Fibroblast of villous mesenchyme (primary cell): ENCODE results near the gene PGK2. TPM values are rescaled to one million over a fixed set of nuclear protein-coding genes. Genes with fewer than 3 reads are reported as not detected.

Experiments used
- DNase-seq: peaks from one replicate; pipeline ENCODE4 v3.0.0-alpha.2; 2010; ENCODE audit warnings: low read depth
- H3K4me3 ChIP-seq: 2 replicates; pipeline ENCODE4 v1.5.1; 2011; ENCODE audit warnings: low read depth, mild to moderate bottlenecking, low read length
- total RNA-seq: library from RNA; depleted of rRNA; stranded (reverse); fragments of >200 nt; gene quantifications from 2 replicates; pipeline ENCODE4 v1.2.3, GENCODE V29; 2012
- TF ChIP-seq, protein P1 (sequence below): IDR thresholded peaks from 2 replicates; pipeline ENCODE4 v1.5.1; 2012; ENCODE audit warnings: low read depth, mild to moderate bottlenecking, low read length; ENCODE audit not compliant: insufficient read depth

PGK2 gene
- not detected in 2 replicates for total RNA-seq

DNA sequence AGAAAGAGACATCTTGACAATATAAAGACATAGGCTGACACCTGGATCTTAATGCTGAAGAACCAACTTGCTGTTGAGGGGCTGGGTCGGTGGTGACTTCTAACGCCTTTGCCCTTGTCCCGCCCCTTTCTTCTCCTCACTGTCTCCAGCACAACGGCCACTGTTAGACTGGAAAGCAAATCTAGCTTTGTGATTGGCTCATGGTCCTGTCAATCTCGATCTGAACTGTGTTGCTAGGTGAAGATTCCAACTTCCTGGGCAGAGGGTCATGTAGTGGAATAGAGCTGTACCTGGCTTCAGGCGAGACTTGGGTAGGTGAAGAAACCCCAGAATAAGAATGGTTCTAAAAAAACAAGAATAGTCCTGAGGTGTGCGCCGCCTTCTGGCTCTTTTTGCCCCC lies at the start of gene PGK2:
Gene PGK2 (minus strand): TSS at position 110 of the 400 bp plus-strand sequence. CDS start 98 bp downstream, at position 12.
- TF ChIP-seq, protein P1, sequence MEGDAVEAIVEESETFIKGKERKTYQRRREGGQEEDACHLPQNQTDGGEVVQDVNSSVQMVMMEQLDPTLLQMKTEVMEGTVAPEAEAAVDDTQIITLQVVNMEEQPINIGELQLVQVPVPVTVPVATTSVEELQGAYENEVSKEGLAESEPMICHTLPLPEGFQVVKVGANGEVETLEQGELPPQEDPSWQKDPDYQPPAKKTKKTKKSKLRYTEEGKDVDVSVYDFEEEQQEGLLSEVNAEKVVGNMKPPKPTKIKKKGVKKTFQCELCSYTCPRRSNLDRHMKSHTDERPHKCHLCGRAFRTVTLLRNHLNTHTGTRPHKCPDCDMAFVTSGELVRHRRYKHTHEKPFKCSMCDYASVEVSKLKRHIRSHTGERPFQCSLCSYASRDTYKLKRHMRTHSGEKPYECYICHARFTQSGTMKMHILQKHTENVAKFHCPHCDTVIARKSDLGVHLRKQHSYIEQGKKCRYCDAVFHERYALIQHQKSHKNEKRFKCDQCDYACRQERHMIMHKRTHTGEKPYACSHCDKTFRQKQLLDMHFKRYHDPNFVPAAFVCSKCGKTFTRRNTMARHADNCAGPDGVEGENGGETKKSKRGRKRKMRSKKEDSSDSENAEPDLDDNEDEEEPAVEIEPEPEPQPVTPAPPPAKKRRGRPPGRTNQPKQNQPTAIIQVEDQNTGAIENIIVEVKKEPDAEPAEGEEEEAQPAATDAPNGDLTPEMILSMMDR, result no peak
- DNase-seq, result no peak

DNA sequence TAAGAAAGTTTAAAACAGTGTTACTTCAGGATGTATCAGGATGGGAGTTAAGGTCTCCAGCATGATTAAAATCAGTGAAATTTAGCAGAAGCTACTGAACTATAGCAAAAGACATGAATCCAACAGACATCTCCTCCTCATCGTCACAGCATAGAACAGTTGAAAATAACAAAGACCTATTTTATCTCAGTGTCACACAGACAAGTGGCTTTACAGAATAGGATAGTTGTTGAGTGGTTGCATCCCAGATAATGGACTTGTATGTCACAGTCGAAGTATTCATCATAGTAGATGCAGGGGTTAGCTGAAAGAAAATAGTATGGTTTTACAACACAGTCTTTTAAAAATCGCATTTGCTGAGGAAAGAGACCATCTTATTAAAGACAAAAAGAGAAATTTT lies 48.1 kb upstream of the PGK2 start:
- DNase-seq, result no peak
- TF ChIP-seq, protein P1, result no peak

More for the DNA sequence above, at the start of gene PGK2:
- H3K4me3 ChIP-seq, result no peak within 1 kb of the TSS

DNA sequence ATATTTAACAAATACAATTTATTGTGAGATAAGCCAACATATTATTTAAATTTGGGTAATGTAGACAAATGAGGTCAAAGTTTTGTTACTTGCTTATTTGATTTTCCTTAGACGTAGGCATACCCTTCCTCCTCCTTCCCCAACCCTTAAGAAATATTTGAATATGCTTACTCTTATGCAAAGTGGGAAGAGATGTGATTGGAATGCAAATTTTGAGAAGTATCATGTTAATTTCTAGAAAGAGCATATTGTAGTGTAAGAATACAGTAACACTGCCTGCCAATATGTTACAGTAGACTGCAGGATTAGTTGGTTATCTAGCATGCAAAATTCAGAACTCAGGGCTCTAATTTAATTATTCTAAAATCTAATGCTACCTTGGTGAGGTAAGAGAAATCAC lies 46.3 kb upstream of the PGK2 start:
- H3K4me3 ChIP-seq, result no peak overlapping the region
- no peak for DNase-seq
- TF ChIP-seq, protein P1, result no peak

More for the DNA sequence above, 48.1 kb upstream of the PGK2 start:
- no peak overlapping the region for H3K4me3 ChIP-seq

DNA sequence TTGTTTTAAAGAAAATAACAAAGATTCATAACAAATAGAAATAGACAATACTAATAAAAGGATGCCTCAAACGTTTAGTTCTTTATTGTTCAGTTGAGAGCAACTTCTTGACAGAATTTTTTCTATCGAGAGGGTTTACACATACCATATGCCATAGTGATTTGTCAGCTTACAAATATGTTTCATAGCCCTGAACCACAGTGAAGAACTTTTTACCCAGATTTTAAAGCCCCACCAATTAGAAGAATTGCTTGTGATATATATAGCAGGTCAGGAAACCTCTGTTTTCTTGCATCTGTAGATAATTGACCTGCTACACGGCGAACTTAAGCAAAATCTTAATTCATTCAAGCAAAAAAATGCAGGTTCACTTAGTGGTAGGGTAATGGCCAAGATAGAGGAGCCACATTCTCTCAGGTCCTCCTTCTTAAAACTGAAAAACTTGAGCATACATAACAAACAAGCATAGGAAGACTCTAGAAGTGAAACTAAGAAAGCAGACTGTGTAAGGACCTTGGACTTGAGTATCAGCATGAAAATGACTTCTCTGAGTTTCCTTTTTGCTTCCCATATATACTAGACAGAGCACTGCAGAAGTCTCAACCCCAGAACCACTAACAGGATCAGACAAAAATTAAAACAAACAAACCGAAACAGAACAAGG lies 39.8 kb upstream of the PGK2 start:
- DNase-seq, result no peak
- TF ChIP-seq, protein P1, result no peak
- H3K4me3 ChIP-seq, result no peak overlapping the region

DNA sequence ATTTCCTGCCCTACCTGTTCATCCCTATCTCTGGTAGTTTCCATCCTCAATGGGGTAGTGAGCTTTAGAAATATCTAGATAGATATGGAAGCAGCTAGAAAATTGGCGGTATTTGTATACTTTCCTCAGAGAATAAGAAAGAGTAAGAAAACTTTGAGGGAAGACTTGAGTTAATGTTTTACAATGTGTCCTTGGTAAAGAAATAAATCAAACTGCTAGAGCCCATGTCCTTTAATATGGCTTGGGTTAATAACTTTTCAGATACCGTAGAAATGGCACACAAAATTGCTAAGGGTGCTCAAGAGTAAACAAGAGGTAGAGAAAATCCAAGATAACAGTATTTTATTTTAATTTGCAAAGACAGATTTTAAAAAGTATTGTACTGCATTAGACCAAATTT lies 28.1 kb upstream of the PGK2 start:
- no peak for DNase-seq
- no peak overlapping the region for H3K4me3 ChIP-seq
- TF ChIP-seq, protein P1, result no peak

DNA sequence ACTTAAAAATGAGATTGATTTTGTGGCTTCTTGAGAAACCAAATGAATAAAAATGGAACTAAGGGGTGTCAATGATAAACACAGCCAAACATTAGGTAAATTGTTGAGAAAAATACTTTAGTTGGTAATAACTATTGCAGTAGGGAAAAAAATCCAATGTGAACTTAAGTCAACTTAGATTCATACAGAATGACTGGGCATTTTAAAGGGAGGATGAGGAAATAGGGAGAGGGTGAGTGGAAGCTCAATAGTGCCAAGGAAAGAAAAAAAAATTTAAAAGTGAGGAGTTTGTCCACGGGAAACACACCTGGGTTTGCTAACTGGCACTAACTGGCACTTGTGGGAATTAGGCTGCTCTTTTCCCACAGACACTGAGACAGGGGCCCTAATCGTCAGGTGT lies 26.2 kb upstream of the PGK2 start:
- H3K4me3 ChIP-seq, result no peak overlapping the region
- TF ChIP-seq, protein P1, result no peak
- DNase-seq, result no peak

DNA sequence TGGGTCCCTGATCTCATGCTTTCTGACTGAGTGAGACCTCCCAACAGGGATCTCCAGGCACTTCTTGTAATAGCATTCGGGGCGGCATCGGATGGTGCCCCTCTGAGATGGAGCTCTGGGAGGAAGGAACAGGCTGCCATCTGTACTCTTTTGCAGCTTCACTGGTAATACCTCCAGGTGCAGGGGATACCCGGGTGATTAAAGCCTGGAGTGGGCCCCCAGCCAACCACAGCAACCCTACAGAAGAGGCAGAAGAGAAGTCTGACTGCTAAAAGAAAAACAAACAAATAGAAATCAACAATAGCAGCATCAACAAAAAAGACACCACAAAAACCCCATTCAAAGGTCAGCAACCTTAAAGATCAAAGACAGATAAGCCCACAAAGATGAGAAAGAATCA lies 19.1 kb upstream of the PGK2 start:
- TF ChIP-seq, protein P1, result no peak
- no peak overlapping the region for H3K4me3 ChIP-seq
- DNase-seq, result no peak
